GM12878 (cell line): ENCODE measurements around the gene FBXL7.

Experiments used
- CTCF ChIP-seq, 3 experiments: IDR thresholded peaks in 2 of 3; conservative IDR thresholded peaks in 1 of 3; 2 replicates each; pipeline ENCODE4 v1.5.1; 2011; ENCODE audit warnings: low read depth in 3 of 3, low read length in 3 of 3, mild to moderate bottlenecking in 3 of 3, control low read depth in 2 of 3, moderate library complexity in 2 of 3, inconsistent platforms in 1 of 3, mixed read lengths in 1 of 3; ENCODE audit not compliant: control insufficient read depth in 2 of 3, insufficient read depth in 1 of 3; ENCODE audit errors: extremely low read depth in 1 of 3
- EGR1 ChIP-seq, 2 experiments: IDR thresholded peaks; 1 replicate in 1 of 2; 2 replicates in 1 of 2; pipeline ENCODE4 v1.6.1; 2011 to 2012; ENCODE audit warnings: low read depth in 2 of 2, low read length in 2 of 2, borderline replicate concordance in 1 of 2, mild to moderate bottlenecking in 1 of 2, moderate library complexity in 1 of 2
- IRF3 ChIP-seq: fragments of 450-650 bp; IDR thresholded peaks from 2 replicates; pipeline ENCODE4 v1.6.1; 2014; ENCODE audit warnings: mild to moderate bottlenecking
- ZNF274 ChIP-seq: IDR thresholded peaks from one replicate; pipeline ENCODE4 v1.8.0; 2011; ENCODE audit not compliant: insufficient read length, insufficient read depth
- ZZZ3 ChIP-seq: IDR thresholded peaks from 2 replicates; pipeline ENCODE4 v1.6.1; 2011; ENCODE audit warnings: low read depth; ENCODE audit not compliant: control insufficient read depth, insufficient read length
- TF ChIP-seq, protein P1 (sequence below): fragments of 450-650 bp; IDR thresholded peaks from 2 replicates; pipeline ENCODE4 v1.6.1; 2017; ENCODE audit warnings: antibody characterized with exemption, mild to moderate bottlenecking, moderate library complexity

DNA sequence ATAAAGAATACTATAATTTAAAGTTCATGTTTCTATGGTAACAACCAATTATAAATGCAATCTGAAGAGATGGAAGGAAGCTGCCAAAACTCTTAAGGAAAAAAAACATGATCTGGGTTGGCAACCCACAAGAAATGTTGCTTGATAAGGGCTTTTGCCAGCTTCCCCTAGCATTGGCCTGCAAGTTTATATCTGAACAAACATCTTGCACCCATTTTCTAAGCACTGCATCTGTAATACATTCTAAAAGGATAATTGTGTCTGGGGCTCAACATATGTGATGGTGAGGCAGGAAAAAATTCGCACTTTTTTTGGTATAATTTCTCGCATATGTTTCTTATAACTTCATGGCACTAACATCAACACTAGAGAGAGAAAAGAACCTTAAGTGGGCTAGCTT is 276.4 kb downstream of the FBXL7 start:
- TF ChIP-seq, protein P1, sequence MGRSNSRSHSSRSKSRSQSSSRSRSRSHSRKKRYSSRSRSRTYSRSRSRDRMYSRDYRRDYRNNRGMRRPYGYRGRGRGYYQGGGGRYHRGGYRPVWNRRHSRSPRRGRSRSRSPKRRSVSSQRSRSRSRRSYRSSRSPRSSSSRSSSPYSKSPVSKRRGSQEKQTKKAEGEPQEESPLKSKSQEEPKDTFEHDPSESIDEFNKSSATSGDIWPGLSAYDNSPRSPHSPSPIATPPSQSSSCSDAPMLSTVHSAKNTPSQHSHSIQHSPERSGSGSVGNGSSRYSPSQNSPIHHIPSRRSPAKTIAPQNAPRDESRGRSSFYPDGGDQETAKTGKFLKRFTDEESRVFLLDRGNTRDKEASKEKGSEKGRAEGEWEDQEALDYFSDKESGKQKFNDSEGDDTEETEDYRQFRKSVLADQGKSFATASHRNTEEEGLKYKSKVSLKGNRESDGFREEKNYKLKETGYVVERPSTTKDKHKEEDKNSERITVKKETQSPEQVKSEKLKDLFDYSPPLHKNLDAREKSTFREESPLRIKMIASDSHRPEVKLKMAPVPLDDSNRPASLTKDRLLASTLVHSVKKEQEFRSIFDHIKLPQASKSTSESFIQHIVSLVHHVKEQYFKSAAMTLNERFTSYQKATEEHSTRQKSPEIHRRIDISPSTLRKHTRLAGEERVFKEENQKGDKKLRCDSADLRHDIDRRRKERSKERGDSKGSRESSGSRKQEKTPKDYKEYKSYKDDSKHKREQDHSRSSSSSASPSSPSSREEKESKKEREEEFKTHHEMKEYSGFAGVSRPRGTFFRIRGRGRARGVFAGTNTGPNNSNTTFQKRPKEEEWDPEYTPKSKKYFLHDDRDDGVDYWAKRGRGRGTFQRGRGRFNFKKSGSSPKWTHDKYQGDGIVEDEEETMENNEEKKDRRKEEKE: no peak
- TF ChIP-seq CTCF (IDR thresholded peaks at IDR 0.05 in 2 of 3, conservative IDR thresholded peaks at IDR 0.05 in 1 of 3; ENCODE audit: control insufficient read depth in 2 of 3, extremely low read depth in 1 of 3, insufficient read depth in 1 of 3, low read depth in 3 of 3, low read length in 3 of 3): no peak
- no peak for TF ChIP-seq ZZZ3
- no peak for TF ChIP-seq EGR1 (IDR thresholded peaks at IDR 0.05; ENCODE audit: borderline replicate concordance in 1 of 2, low read depth in 2 of 2, low read length in 2 of 2)
- TF ChIP-seq ZNF274: no peak
- no peak for TF ChIP-seq IRF3
